ENCODE data around the gene SC5D. TPM values are rescaled to one million over a fixed set of nuclear protein-coding genes. Genes with fewer than 3 reads are reported as not detected.

The SC5D gene
- total and polyA plus RNA-seq, 7 donors, result 6.0 to 33.5 (median 27.2) TPM

GRCh38 chr11:121323046-121323607, 30.6 kb downstream of the SC5D start:
- DNase-seq, result no peak
- no peaks in the 10 kb centered on the region for H3K27me3 ChIP-seq
- 76% methylated on average over 6 of the region's 6 CpGs for WGBS, 2 donors
- no peak overlapping the region for H3K27ac ChIP-seq
- TF ChIP-seq POLR2A (IDR thresholded peaks at IDR 0.05) (no peak), EP300 (IDR thresholded peaks at IDR 0.05) (no peak), POLR2AphosphoS5 (IDR thresholded peaks at IDR 0.05) (no peak), CTCF (IDR thresholded peaks at IDR 0.05) (no peak)
- peaks cover 0 to 6% (median 0%) of the 10 kb centered on the region in 4 donors for H3K4me1 ChIP-seq
- no peak overlapping the region for H3K4me3 ChIP-seq
- intact Hi-C loops (cut with DNase I), result loop anchor here (5.0 kb wide), 1 partner anchor 129 kb away; the partner anchor contains the start of genes SORL1 and SORL1-AS1
- H3K9me3 ChIP-seq, result no peaks in the 10 kb centered on the region
- H3K36me3 ChIP-seq, result no peaks in the 10 kb centered on the region

DNA sequence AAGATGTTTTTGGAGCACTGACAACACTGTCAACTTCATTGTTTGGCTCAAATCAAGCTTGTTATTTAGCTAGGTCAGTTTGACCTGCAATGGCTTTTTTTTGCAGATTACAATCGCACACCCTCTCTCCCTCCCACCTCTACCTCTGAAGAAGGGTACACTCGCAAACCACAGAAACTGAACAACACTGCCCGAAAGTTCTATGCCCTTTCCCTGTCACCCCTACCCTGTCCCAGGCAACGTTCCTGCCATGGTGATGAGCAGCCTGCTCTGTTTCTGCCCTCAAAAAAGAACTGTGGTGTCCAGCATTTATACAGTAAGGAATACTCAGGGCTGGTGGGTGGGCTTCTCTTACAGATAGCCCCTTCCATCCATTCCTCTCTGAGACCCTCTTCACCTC, 33.7 kb downstream of the SC5D start:
- DNase-seq, result no peak
- intact Hi-C loops (cut with DNase I), result no loop called here

DNA sequence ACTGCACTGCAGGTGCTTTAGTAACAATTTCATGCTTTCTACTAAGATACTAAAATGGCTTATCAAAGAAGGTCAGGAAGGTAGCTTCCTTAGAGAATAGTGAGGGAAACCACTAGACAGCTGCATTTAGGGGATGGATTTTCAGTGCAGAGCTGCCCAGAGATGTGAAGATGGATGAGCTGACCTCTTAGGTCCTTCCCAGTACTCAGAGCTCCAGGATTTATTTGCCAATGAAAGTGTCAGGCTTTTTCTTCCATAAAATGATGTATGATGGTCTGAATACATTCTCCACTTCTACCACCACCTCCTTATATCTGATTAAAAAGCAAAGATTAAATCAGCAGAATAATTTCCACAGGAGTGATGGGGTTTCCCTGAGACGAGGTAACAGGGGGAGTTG, 35.0 kb downstream of the SC5D start:
- TF ChIP-seq POLR2A (IDR thresholded peaks at IDR 0.05) (no peak), POLR2AphosphoS5 (IDR thresholded peaks at IDR 0.05) (no peak), EP300 (IDR thresholded peaks at IDR 0.05) (no peak), CTCF (IDR thresholded peaks at IDR 0.05) (no peak)
- Histone ChIP-seq H3K27ac (no peak overlapping the region), H3K9me3 (no peaks in the 10 kb centered on the region), H3K27me3 (no peaks in the 10 kb centered on the region), H3K4me1 (no peaks in the 10 kb centered on the region), H3K4me3 (no peak overlapping the region), H3K36me3 (no peaks in the 10 kb centered on the region)
- DNase-seq, result no peak
- intact Hi-C loops (cut with DNase I), result no loop called here
- WGBS, 2 donors, result 75 to 76% methylated on average over 1 of the region's 1 CpG

More for the DNA sequence above, 33.7 kb downstream of the SC5D start:
- Histone ChIP-seq H3K4me3 (no peak overlapping the region), H3K27me3 (no peaks in the 10 kb centered on the region), H3K4me1 (no peaks in the 10 kb centered on the region), H3K36me3 (no peaks in the 10 kb centered on the region), H3K9me3 (no peaks in the 10 kb centered on the region), H3K27ac (no peak overlapping the region)
- TF ChIP-seq EP300 (IDR thresholded peaks at IDR 0.05), result no peak
- no peak for TF ChIP-seq POLR2A (IDR thresholded peaks at IDR 0.05)
- TF ChIP-seq POLR2AphosphoS5 (IDR thresholded peaks at IDR 0.05), result no peak
- no peak for TF ChIP-seq CTCF (IDR thresholded peaks at IDR 0.05)
- 82 to 83% methylated on average over 4 of the region's 4 CpGs for WGBS, 2 donors

- no peaks in the 10 kb centered on the region for H3K4me1 ChIP-seq
- TF ChIP-seq POLR2AphosphoS5 (IDR thresholded peaks at IDR 0.05) (no peak), CTCF (IDR thresholded peaks at IDR 0.05) (no peak)
- intact Hi-C loops (cut with DNase I), result no loop called here
- no peak overlapping the region for H3K27ac ChIP-seq
- no peaks in the 10 kb centered on the region for H3K9me3 ChIP-seq
- no peak for DNase-seq
- no peaks in the 10 kb centered on the region for H3K36me3 ChIP-seq
- WGBS, 2 donors, result 65 to 89% methylated on average over 16 of the region's 16 CpGs
- H3K4me3 ChIP-seq, result no peak overlapping the region
- H3K27me3 ChIP-seq, result no peaks in the 10 kb centered on the region
These were observed 35.8 kb downstream of the SC5D start for GRCh38 chr11:121328176-121328966.
